K562 (cell line): ENCODE data around the gene TMIGD3. TPM values are rescaled to one million over a fixed set of nuclear protein-coding genes. Genes with fewer than 3 reads are reported as not detected.
A peak's percentile ranks its signal among the peaks of the same experiment; 100 is the strongest.

Experiments
- ATAC-seq: fragments of 200-7000 bp; cut with Tn5 transposase; 3 replicates; pipeline ENCODE4 v1.9.1; 2020; ENCODE audit warnings: moderate library complexity
- BruUV-seq: library from RNA; stranded (reverse); fragments of 400-500 nt; replicated peaks from 2 replicates; lab custom pipeline; 2021; lab: Mats Ljungman, UMichigan
- CTCF ChIA-PET: fragments of 300-600 bp; formaldehyde crosslinking; extraction: SDS; loops from one replicate; lab custom pipeline; 2021; ENCODE audit warnings: low intra/inter-chr PET ratio; lab: Yijun Ruan, JAX
- POLR2A ChIA-PET: fragments of 300-600, 350-650 bp; sonication (Branson Sonifier 250); formaldehyde crosslinking; extraction: SDS; loops from one replicate; lab custom pipeline; 2021; ENCODE audit warnings: antibody characterized with exemption, inconsistent platforms; lab: Yijun Ruan, JAX
- DNase-seq, 4 experiments: peaks; one replicate each; pipeline versions ENCODE4 v3.0.0 to v3.0.0-alpha.2; 2011 to 2018; ENCODE audit warnings: low spot score in 3 of 4, mixed read lengths in 3 of 4; ENCODE audit errors: extremely low read depth in 1 of 4
- FAIRE-seq: peaks from 2 replicates; lab custom pipeline; 2011; peaks lifted over from hg19 to GRCh38; lab: Jason Lieb, UNC
- H2AFZ ChIP-seq: 2 replicates; pipeline ENCODE4 v1.6.0; 2011; ENCODE audit warnings: low read depth, low read length, control low read depth, inconsistent platforms
- H3K27ac ChIP-seq: fragments of 200-600 bp; 3 replicates; pipeline ENCODE4 v1.8.0; 2011; ENCODE audit warnings: low read depth, mild to moderate bottlenecking, control low read depth, inconsistent platforms, low read length, moderate library complexity, mixed read lengths; ENCODE audit errors: extremely low read depth
- H3K27me3 ChIP-seq, 2 experiments: fragments of 300-600 bp in 1 of 2; 2 replicates in 1 of 2; 3 replicates in 1 of 2; pipeline versions ENCODE4 v1.6.0 to v1.8.0; 2011; ENCODE audit warnings: inconsistent platforms in 2 of 2, low read length in 2 of 2, mild to moderate bottlenecking in 1 of 2, mixed read lengths in 1 of 2, moderate library complexity in 1 of 2; ENCODE audit not compliant: control insufficient read depth in 2 of 2, insufficient read depth in 2 of 2
- H3K36me3 ChIP-seq: fragments of 300-600 bp; 3 replicates; pipeline ENCODE4 v1.8.0; 2011; ENCODE audit warnings: mild to moderate bottlenecking, low read length, inconsistent platforms; ENCODE audit not compliant: control insufficient read depth, insufficient read depth
- H3K4me1 ChIP-seq, 2 experiments: fragments of 200-600 bp in 1 of 2; replicated peaks in 1 of 2; 2 replicates in 1 of 2; 3 replicates in 1 of 2; pipeline versions ENCODE4 v1.5.1 to v1.8.0; 2011; ENCODE audit warnings: inconsistent platforms in 2 of 2, low read length in 2 of 2, mild to moderate bottlenecking in 1 of 2, mixed read lengths in 1 of 2, moderate library complexity in 1 of 2; ENCODE audit not compliant: control insufficient read depth in 2 of 2, insufficient read depth in 2 of 2
- H3K4me2 ChIP-seq: 2 replicates; pipeline ENCODE4 v1.6.1; 2011; ENCODE audit warnings: low read length, control low read depth, inconsistent platforms, mixed read lengths; ENCODE audit not compliant: insufficient read depth
- H3K4me3 ChIP-seq: fragments of 200-600 bp; sonication (generic), shearing (Covaris generic); 2 replicates; pipeline ENCODE4 v1.5.1; 2016; ENCODE audit warnings: control low read depth, inconsistent platforms
- H3K79me2 ChIP-seq: fragments of 200-600 bp; 3 replicates; pipeline ENCODE4 v1.8.0; 2011; ENCODE audit warnings: low read length, inconsistent platforms; ENCODE audit not compliant: control insufficient read depth, insufficient read depth
- H3K9ac ChIP-seq, 2 experiments: 2 replicates each; pipeline versions ENCODE4 v1.6.0 to v1.6.1; 2011; ENCODE audit warnings: low read depth in 2 of 2, low read length in 2 of 2, control low read depth in 1 of 2, inconsistent platforms in 1 of 2, mild to moderate bottlenecking in 1 of 2, mixed read lengths in 1 of 2; ENCODE audit not compliant: insufficient read depth in 1 of 2
- H3K9me1 ChIP-seq: one replicate; pipeline ENCODE4 v1.6.0; 2011; ENCODE audit warnings: inconsistent platforms, mild to moderate bottlenecking, low read length, moderate library complexity; ENCODE audit not compliant: control insufficient read depth, insufficient read depth
- H3K9me3 ChIP-seq: replicated peaks from 2 replicates; pipeline ENCODE4 v1.5.1; 2011; ENCODE audit warnings: low read depth, low read length, inconsistent platforms; ENCODE audit not compliant: control insufficient read depth, insufficient read depth
- H4K20me1 ChIP-seq: replicated peaks from 2 replicates; pipeline ENCODE4 v1.6.1; 2011; ENCODE audit warnings: low read length, inconsistent platforms, mixed read lengths; ENCODE audit not compliant: control insufficient read depth, insufficient read depth
- CEBPG ChIP-seq, 3 experiments: fragments of 200-800 bp in 1 of 3; sonication (Bioruptor generic) in 1 of 3; sonication (generic) in 1 of 3; formaldehyde crosslinking in 1 of 3; IDR thresholded peaks in 2 of 3; conservative IDR thresholded peaks in 1 of 3; 2 replicates each; pipeline versions ENCODE4 v1.6.1 to v1.8.0; 2016 to 2022; ENCODE audit warnings: missing compliant biosample characterization in 2 of 3, missing genetic modification characterization in 2 of 3, mild to moderate bottlenecking in 1 of 3, missing genetic modification reagents in 1 of 3
- ILK ChIP-seq: fragments of 450-650 bp; IDR thresholded peaks from 2 replicates; pipeline ENCODE4 v1.6.1; 2016; ENCODE audit warnings: missing genetic modification characterization, low read depth, mild to moderate bottlenecking, missing compliant biosample characterization, moderate library complexity, borderline replicate concordance
- NEUROD1 ChIP-seq: fragments of 150-350 bp; IDR thresholded peaks from 2 replicates; pipeline ENCODE4 v1.6.1; 2014; ENCODE audit warnings: borderline replicate concordance, low read length, low read depth; ENCODE audit not compliant: partially characterized antibody
- NFIC ChIP-seq: fragments of 450-650 bp; IDR thresholded peaks from 2 replicates; pipeline ENCODE4 v1.6.1; 2017; ENCODE audit warnings: mild to moderate bottlenecking, inconsistent platforms
- NFIX ChIP-seq: fragments of 250-450 bp; sonication (Bioruptor Pico); IDR thresholded peaks from 2 replicates; pipeline ENCODE4 v1.4.0; 2020; ENCODE audit warnings: low read depth, mild to moderate bottlenecking, moderate library complexity
- SMARCE1 ChIP-seq: fragments of 450-650 bp; IDR thresholded peaks from 2 replicates; pipeline ENCODE4 v1.7.1; 2016; ENCODE audit warnings: mild to moderate bottlenecking
- ZNF175 ChIP-seq: fragments of 200-800 bp; sonication (Bioruptor generic); IDR thresholded peaks from 2 replicates; pipeline ENCODE4 v1.6.1; 2016; ENCODE audit warnings: low read depth, mild to moderate bottlenecking, missing genetic modification characterization, missing compliant biosample characterization
- WGBS: fragments of 100-300 bp; shearing (Covaris generic); methylation state at CpG from one replicate; pipeline ENCODE4 v1.1.6; 2016; ENCODE audit warnings: low coverage, mixed read lengths; ENCODE audit not compliant: insufficient coverage; ENCODE audit errors: missing lambda C conversion rate; 5-methylcytosine and 5-hydroxymethylcytosine counted together
- in situ Hi-C: fragments of 300-500 bp; cut with MboI; formaldehyde crosslinking; loops from 4 replicates; pipeline ENCODE4 v1.15.0; 2018; ENCODE audit warnings: inconsistent platforms, mixed read lengths
- intact Hi-C: fragments of 100-400 bp; cut with micrococcal nuclease; formaldehyde crosslinking; loops from 2 replicates; pipeline ENCODE4 v1.14.2; 2022
- polyA plus RNA-seq, 8 experiments: library from polyadenylated mRNA; depleted of rRNA in 4 of 8; stranded (reverse) in 5 of 8; unstranded in 3 of 8; fragments of >200 nt; fragmentation: Nextera tagmentation in 2 of 8; fragmentation: Illumina TruSeq in 1 of 8; extraction: Ambion mirVana in 2 of 8; extraction: Trizol in 1 of 8; gene quantifications; 2 replicates each; pipeline versions ENCODE4 v1.2.1 to v1.2.3, GENCODE V29; 2011 to 2014; ENCODE audit warnings: inconsistent platforms in 1 of 8, missing spikeins in 1 of 8
- total RNA-seq, 7 experiments: library from RNA; depleted of rRNA in 6 of 7; stranded (reverse); fragments of >200 nt in 6 of 7; fragmentation: Illumina TruSeq in 2 of 7; extraction: Trizol in 2 of 7; gene quantifications; 2 replicates each; pipeline versions ENCODE4 v1.2.1 to v1.2.3, GENCODE V29; 2011 to 2021; ENCODE audit warnings: low replicate concordance in 1 of 7

Gene TMIGD3
- total and polyA plus RNA-seq, 9 of the 15 experiments (the other 6 are each of a cell fraction or from before 2014, with no cell fraction given): 0.11 to 0.13 (median 0.11) TPM; not detected in 6

DNA sequence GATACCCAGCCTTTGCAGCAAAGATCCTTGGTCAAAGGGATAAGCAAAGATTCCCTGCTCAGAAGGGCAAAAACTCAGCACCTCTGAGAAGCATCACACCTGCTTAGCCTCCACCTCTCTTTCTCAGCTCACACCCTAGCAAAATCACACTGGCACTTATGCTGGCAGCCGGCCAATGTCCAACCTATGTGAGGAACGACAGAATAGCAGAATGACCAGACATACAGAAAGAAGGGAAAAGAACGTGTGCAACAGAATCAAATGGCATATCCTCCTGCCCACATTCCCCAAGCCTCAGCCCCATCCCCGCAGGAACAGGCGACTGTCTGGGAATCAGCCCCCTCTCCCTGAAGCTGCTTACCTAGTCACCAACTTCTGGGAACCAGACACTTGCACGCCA is 664 bp upstream of the TMIGD3 start:
- POLR2A ChIA-PET: interaction anchor here (1.0 to 1.3 kb wide), 3 partner anchors 9 to 265 kb away, joined by 3 to 4 read pairs (median 3); no protein-coding TSS in a partner anchor
- intact Hi-C loops: no loop called here
- in situ Hi-C loops: no loop called here
- no peak for DNase-seq
- 13% methylated on average over 5 of the region's 6 CpGs for WGBS
- CTCF ChIA-PET: no interaction called here
- BruUV-seq: no TSS peak
- Histone ChIP-seq H3K9ac (no peak overlapping the region), H3K4me2 (peak overlapping the region; percentile 52; the same call in 1 of the 2 replicates), H3K27me3 (peaks cover 4 to 6% of the 10 kb centered on the region in 2 experiments; a peak in 1 of 5 replicates), H3K79me2 (no peaks in the 10 kb centered on the region), H3K9me3 (no peaks in the 10 kb centered on the region), H3K9me1 (no peaks in the 10 kb centered on the region), H3K36me3 (no peaks in the 10 kb centered on the region), H4K20me1 (no peaks in the 10 kb centered on the region), H3K4me3 (no peak overlapping the region), H3K27ac (no peak overlapping the region), H3K4me1 (peaks cover 22 to 24% of the 10 kb centered on the region in 2 experiments), H2AFZ (peak overlapping the region; percentile 56; the same call in 1 of the 2 replicates)
- no peak for FAIRE-seq
- no peak for ATAC-seq
- no peak for TF ChIP-seq SMARCE1
- TF ChIP-seq ILK (tag): no peak
- TF ChIP-seq NEUROD1: no peak
- peak; percentile 89 for TF ChIP-seq NFIC
- TF ChIP-seq NFIX (CRISPR knock-in tag): 0 out of 2 replicates have a peak, but pooled peaks have one; percentile 15
- TF ChIP-seq ZNF175: 0 out of 2 replicates have a peak, but pooled peaks have one; percentile 1
- TF ChIP-seq CEBPG (CRISPR knock-in tag; IDR thresholded peaks at IDR 0.05): no peak
- 0 out of 4 replicates have a peak, but pooled peaks of 1 of the 2 experiments have one; percentile 5 for TF ChIP-seq CEBPG (tag; conservative IDR thresholded peaks at IDR 0.05 in 1 of 2, IDR thresholded peaks at IDR 0.05 in 1 of 2)
